Stimulated activated CD4-positive, alpha-beta T cell treated with anti-CD3 and anti-CD28 coated beads, Interleukin-4, amount 100 ng/mL, for 24 hours (primary cell): Measurements from ENCODE around the gene SVIL.
"Not testable (repeated sequence)": the region's sequence is repeated elsewhere in the genome, so short reads cannot be mapped to it uniquely, and the experiment has no call there.

Source experiments
- DNase-seq: peaks from one replicate; pipeline ENCODE4 v3.0.0-alpha.2; 2020

Gene SVIL

GRCh38 chr10:29535778-29536453 lies 98.9 kb downstream of the SVIL start:
- no peak for DNase-seq

GRCh38 chr10:29535012-29535777 lies 99.6 kb downstream of the SVIL start:
- no peak for DNase-seq

- DNase-seq, result no peak
Observed at GRCh38 chr10:29534590-29534989, 100.2 kb downstream of the SVIL start.

GRCh38 chr10:29533696-29534285 lies 101.0 kb downstream of the SVIL start:
- no peak for DNase-seq

- no peak for DNase-seq
Observed at GRCh38 chr10:29533046-29533445, 101.7 kb downstream of the SVIL start.

- no peak for DNase-seq
Observed at GRCh38 chr10:29532256-29532878, 102.4 kb downstream of the SVIL start.

GRCh38 chr10:29530112-29530976 lies 104.4 kb downstream of the SVIL start:
- no peak for DNase-seq

GRCh38 chr10:29529146-29529545 lies 105.6 kb downstream of the SVIL start:
- no peak for DNase-seq

GRCh38 chr10:29525762-29526161 lies 109.0 kb downstream of the SVIL start:
- DNase-seq, result no peak

GRCh38 chr10:29524720-29525119 lies 110.1 kb downstream of the SVIL start:
- DNase-seq, result no peak

- DNase-seq, result no peak
Observed at GRCh38 chr10:29524294-29524693, 110.5 kb downstream of the SVIL start.

GRCh38 chr10:29522918-29523317 lies 111.9 kb downstream of the SVIL start:
- no peak for DNase-seq

- no peak for DNase-seq
Observed at GRCh38 chr10:29522061-29522855, 112.5 kb downstream of the SVIL start.

- DNase-seq, result no peak
Observed at GRCh38 chr10:29519659-29520058, 115.1 kb downstream of the SVIL start.

- DNase-seq, result no peak
Observed at GRCh38 chr10:29517352-29517923, 117.3 kb downstream of the SVIL start.

GRCh38 chr10:29516309-29516932 lies 118.3 kb downstream of the SVIL start:
- not testable (repeated sequence) for DNase-seq

- DNase-seq, result not testable (repeated sequence)
Observed at GRCh38 chr10:29515879-29516278, 118.9 kb downstream of the SVIL start.

- not testable (repeated sequence) for DNase-seq
Observed at GRCh38 chr10:29515104-29515503, 119.7 kb downstream of the SVIL start.

- DNase-seq, result no peak
Observed at GRCh38 chr10:29514306-29514705, 120.5 kb downstream of the SVIL start.

- DNase-seq, result no peak
Observed at GRCh38 chr10:29512425-29512974, 122.3 kb downstream of the SVIL start.

GRCh38 chr10:29511806-29512205 lies 123.0 kb downstream of the SVIL start:
- not testable (repeated sequence) for DNase-seq
